Endothelial cell of umbilical vein (primary cell): ENCODE measurements around the gene GPR108. TPM values are rescaled to one million over a fixed set of nuclear protein-coding genes. Genes with fewer than 3 reads are reported as not detected.

Experiments used
- BruUV-seq: library from RNA; stranded (reverse); fragments of 400-500 nt; replicated peaks from 2 replicates; lab custom pipeline; 2021; lab: Mats Ljungman, UMichigan
- CTCF ChIA-PET: fragments of 300-600, 350-600 bp; sonication (Branson Sonifier 250); formaldehyde crosslinking; loops from one replicate; lab custom pipeline; 2021; ENCODE audit warnings: antibody characterized with exemption, inconsistent platforms; lab: Charles Lee
- POLR2A ChIA-PET: fragments of 300-600, 350-600 bp; sonication (Branson Sonifier 250); formaldehyde crosslinking; loops from one replicate; lab custom pipeline; 2021; ENCODE audit warnings: antibody characterized with exemption, inconsistent platforms; lab: Charles Lee
- DNase-seq: peaks from one replicate; pipeline ENCODE4 v3.0.0-alpha.2; 2011; ENCODE audit warnings: low read depth, low spot score
- FAIRE-seq: peaks from 2 replicates; lab custom pipeline; 2011; peaks lifted over from hg19 to GRCh38; lab: Jason Lieb, UNC
- H2AFZ ChIP-seq: 2 replicates; pipeline ENCODE4 v1.6.0; 2012; ENCODE audit warnings: low read depth, low read length, control low read depth, inconsistent platforms
- H3K27ac ChIP-seq: 2 replicates; pipeline ENCODE4 v1.5.1; 2011; ENCODE audit warnings: low read depth, mild to moderate bottlenecking, control low read depth, low read length, moderate library complexity; ENCODE audit not compliant: insufficient read depth
- H3K27me3 ChIP-seq, 2 experiments: 2 replicates each; pipeline versions ENCODE4 v1.6.0 to v1.6.1; 2011; ENCODE audit warnings: low read length in 2 of 2, mixed read lengths in 1 of 2; ENCODE audit not compliant: control insufficient read depth in 2 of 2, insufficient read depth in 2 of 2
- H3K36me3 ChIP-seq, 2 experiments: 2 replicates in 1 of 2; 3 replicates in 1 of 2; pipeline ENCODE4 v1.5.1; 2011; ENCODE audit warnings: low read length in 2 of 2, mild to moderate bottlenecking in 1 of 2, moderate library complexity in 1 of 2; ENCODE audit not compliant: control insufficient read depth in 2 of 2, insufficient read depth in 2 of 2; ENCODE audit errors: extremely low read depth in 1 of 2
- H3K4me1 ChIP-seq: 3 replicates; pipeline ENCODE4 v1.5.1; 2011; ENCODE audit warnings: mild to moderate bottlenecking, low read length; ENCODE audit not compliant: control insufficient read depth, insufficient read depth; ENCODE audit errors: extremely low read depth
- H3K4me2 ChIP-seq: 2 replicates; pipeline ENCODE4 v1.6.1; 2011; ENCODE audit warnings: low read length, control low read depth, mixed read lengths; ENCODE audit not compliant: insufficient read depth
- H3K4me3 ChIP-seq, 3 experiments: fragments of 200-600 bp in 1 of 3; sonication (generic), shearing (Covaris generic) in 1 of 3; replicated peaks in 1 of 3; 2 replicates each; pipeline ENCODE4 v1.5.1; 2011 to 2016; ENCODE audit warnings: control low read depth in 3 of 3, low read length in 3 of 3, mild to moderate bottlenecking in 2 of 3, inconsistent platforms in 1 of 3, low read depth in 1 of 3, moderate library complexity in 1 of 3; ENCODE audit not compliant: insufficient read depth in 1 of 3
- H3K79me2 ChIP-seq: 2 replicates; pipeline ENCODE4 v1.6.0; 2012; ENCODE audit warnings: low read length, inconsistent platforms; ENCODE audit not compliant: control insufficient read depth, insufficient read depth
- H3K9ac ChIP-seq: replicated peaks from 2 replicates; pipeline ENCODE3; 2011; ENCODE audit warnings: low read length, control low read depth; ENCODE audit not compliant: insufficient read depth; ENCODE audit errors: extremely low read depth
- H3K9me1 ChIP-seq: replicated peaks from 3 replicates; pipeline ENCODE4 v1.6.0; 2011; ENCODE audit warnings: mild to moderate bottlenecking, low read length; ENCODE audit not compliant: control insufficient read depth, insufficient read depth; ENCODE audit errors: extremely low read depth
- H3K9me3 ChIP-seq: replicated peaks from 2 replicates; pipeline ENCODE4 v1.5.1; 2012; ENCODE audit warnings: low read length, inconsistent platforms; ENCODE audit not compliant: control insufficient read depth, insufficient read depth
- H4K20me1 ChIP-seq: replicated peaks from 2 replicates; pipeline ENCODE3; 2011; ENCODE audit warnings: mild to moderate bottlenecking, low read length; ENCODE audit not compliant: control insufficient read depth, insufficient read depth; ENCODE audit errors: extremely low read depth
- CTCF ChIP-seq, 2 donors: IDR thresholded peaks; 1 replicate in 1 of 2; 2 replicates in 1 of 2; pipeline ENCODE4 v1.5.1; 2011; ENCODE audit warnings: low read length in 2 of 2, mild to moderate bottlenecking in 2 of 2, moderate library complexity in 2 of 2, control low read depth in 1 of 2, inconsistent platforms in 1 of 2, low read depth in 1 of 2; ENCODE audit not compliant: insufficient read depth in 1 of 2; ENCODE audit errors: extremely low read depth in 1 of 2
- POLR2AphosphoS5 ChIP-seq: IDR thresholded peaks from 2 replicates; pipeline ENCODE4 v1.6.1; 2012; ENCODE audit warnings: low read depth, mild to moderate bottlenecking, control low read depth, low read length, moderate library complexity; ENCODE audit not compliant: insufficient read depth
- dilution Hi-C: fragments of 300-500 bp; cut with MboI; formaldehyde crosslinking; loops from one replicate; pipeline ENCODE4 v1.15.0; 2019; ENCODE audit warnings: low sequenced_read_pairs; ENCODE audit not compliant: extremely low pct_ligation_motif_present
- intact Hi-C: fragments of 100-400 bp; cut with micrococcal nuclease; formaldehyde crosslinking; loops from one replicate; pipeline ENCODE4 v1.10.0; 2022
- polyA plus RNA-seq, 4 experiments: library from polyadenylated mRNA; depleted of rRNA in 3 of 4; stranded (reverse) in 3 of 4; unstranded in 1 of 4; fragments of >200 nt; gene quantifications; 2 replicates each; pipeline versions ENCODE4 v1.2.1 to v1.2.3, GENCODE V29; 2011 to 2012; ENCODE audit warnings: missing spikeins in 1 of 4
- total RNA-seq: library from RNA; stranded (reverse); gene quantifications from 2 replicates; pipeline ENCODE4 v1.2.3, GENCODE V29; 2021

GPR108 gene
- total and polyA plus RNA-seq, 2 donors (not counting 3 experiments of a cell fraction or from before 2014, with no cell fraction given), result 68.5 to 80.2 TPM

GRCh38 chr19:6736917-6737283 is 480 bp downstream of the GPR108 start:
- TSS peak; percentile 34 for BruUV-seq
- intact Hi-C loops, result loop anchor here (1.0 to 10.0 kb wide), 6 partner anchors 62 to 365 kb away; partner anchors contain the start of genes ALKBH7, KHSRP, TNFSF14 and TNFSF9

More at GRCh38 chr19:6736917-6737283, 480 bp downstream of the GPR108 start:
- TF ChIP-seq CTCF (IDR thresholded peaks at IDR 0.05; ENCODE audit: extremely low read depth in 1 of 2, insufficient read depth in 1 of 2, low read depth in 1 of 2, low read length in 2 of 2) (peak in 1 of 2 donors; percentile 1), POLR2AphosphoS5 (no peak)
- H3K4me2 ChIP-seq, result peak overlapping the region; percentile 94
- H3K27me3 ChIP-seq, result no peaks in the 10 kb centered on the region
- H3K27ac ChIP-seq, result peak overlapping the region; percentile 88
- H3K9ac ChIP-seq, result peak overlapping the region; percentile 89
- peak overlapping the region; percentile 49 to 99 (median 95) for H3K4me3 ChIP-seq
- peaks cover 23% of the 10 kb centered on the region for H3K79me2 ChIP-seq
- ChIA-PET CTCF (interaction anchor here (0.8 to 6.2 kb wide), 8 partner anchors 9 to 220 kb away, joined by 3 to 179 read pairs (median 3); no protein-coding TSS in a partner anchor), POLR2A (interaction anchor here (0.6 kb wide), 1 partner anchor 128 kb away, joined by 3 read pairs; no protein-coding TSS in a partner anchor)
- H3K9me3 ChIP-seq, result no peaks in the 10 kb centered on the region
- dilution Hi-C loops, result no loop called here
- H4K20me1 ChIP-seq, result no peaks in the 10 kb centered on the region
- no peaks in the 10 kb centered on the region for H3K9me1 ChIP-seq
- DNase-seq (no peak), FAIRE-seq (no peak)
- peaks cover 46% of the 10 kb centered on the region for H3K4me1 ChIP-seq
- peaks cover 0 to 4% of the 10 kb centered on the region in 2 experiments for H3K36me3 ChIP-seq
- H2AFZ ChIP-seq, result peak overlapping the region; percentile 18
